ENCODE measurements around the gene RNF14. TPM values are rescaled to one million over a fixed set of nuclear protein-coding genes. Genes with fewer than 3 reads are reported as not detected.

Gene RNF14
- total and polyA plus RNA-seq, 9 of the 15 experiments (the other 6 are each of a cell fraction or from before 2014, with no cell fraction given) = 36.3 to 140 (median 75.1) TPM

DNA sequence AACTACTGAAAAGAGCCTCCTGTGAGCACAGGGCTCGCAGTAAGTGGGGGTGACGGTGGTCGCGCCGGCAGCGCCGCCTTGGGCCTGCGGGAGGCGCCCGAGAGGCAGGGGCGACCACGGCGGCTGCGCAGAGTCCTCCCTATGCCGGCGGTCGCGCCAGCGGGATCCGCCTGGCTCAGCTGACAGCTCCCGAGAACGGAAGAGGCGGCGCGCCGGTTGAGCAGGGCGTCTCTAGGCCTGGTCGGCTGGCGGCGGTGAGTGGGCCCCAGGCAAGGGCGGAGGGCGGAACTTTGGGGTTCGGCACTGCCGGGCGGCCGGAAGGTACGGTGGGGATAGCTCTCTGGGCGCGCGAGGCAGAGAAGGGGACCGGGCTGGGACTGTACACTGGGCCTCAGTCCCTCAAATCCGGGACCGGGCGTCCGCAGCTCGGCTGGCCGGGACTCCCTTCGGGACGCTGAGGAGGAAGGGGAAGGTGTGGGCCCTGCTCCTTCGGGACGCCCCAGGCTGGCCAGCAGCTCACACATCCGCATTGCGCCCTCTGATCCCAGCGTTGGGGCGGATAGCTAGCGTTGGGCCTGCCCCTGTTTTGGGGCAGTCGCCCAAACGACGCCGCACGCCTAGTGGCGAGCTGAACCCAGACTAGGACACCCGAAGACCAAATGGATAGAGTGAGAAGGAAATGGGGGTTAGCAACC is at the start of gene RNF14 (continued):
- TF ChIP-seq, protein P1, sequence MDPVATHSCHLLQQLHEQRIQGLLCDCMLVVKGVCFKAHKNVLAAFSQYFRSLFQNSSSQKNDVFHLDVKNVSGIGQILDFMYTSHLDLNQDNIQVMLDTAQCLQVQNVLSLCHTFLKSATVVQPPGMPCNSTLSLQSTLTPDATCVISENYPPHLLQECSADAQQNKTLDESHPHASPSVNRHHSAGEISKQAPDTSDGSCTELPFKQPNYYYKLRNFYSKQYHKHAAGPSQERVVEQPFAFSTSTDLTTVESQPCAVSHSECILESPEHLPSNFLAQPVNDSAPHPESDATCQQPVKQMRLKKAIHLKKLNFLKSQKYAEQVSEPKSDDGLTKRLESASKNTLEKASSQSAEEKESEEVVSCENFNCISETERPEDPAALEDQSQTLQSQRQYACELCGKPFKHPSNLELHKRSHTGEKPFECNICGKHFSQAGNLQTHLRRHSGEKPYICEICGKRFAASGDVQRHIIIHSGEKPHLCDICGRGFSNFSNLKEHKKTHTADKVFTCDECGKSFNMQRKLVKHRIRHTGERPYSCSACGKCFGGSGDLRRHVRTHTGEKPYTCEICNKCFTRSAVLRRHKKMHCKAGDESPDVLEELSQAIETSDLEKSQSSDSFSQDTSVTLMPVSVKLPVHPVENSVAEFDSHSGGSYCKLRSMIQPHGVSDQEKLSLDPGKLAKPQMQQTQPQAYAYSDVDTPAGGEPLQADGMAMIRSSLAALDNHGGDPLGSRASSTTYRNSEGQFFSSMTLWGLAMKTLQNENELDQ (CRISPR knock-in tag; IDR thresholded peaks at IDR 0.05; ENCODE audit: borderline replicate concordance) = peak; percentile 46; the same call in 1 of the 2 replicates
- TF ChIP-seq ZSCAN32 (CRISPR knock-in tag; IDR thresholded peaks at IDR 0.05) (peak; percentile 73), NBN (IDR thresholded peaks at IDR 0.05; ENCODE audit: low read depth) (no peak), CHD1 (IDR thresholded peaks at IDR 0.05; ENCODE audit: low read length) (peak; percentile 91), ZNF764 (CRISPR knock-in tag; IDR thresholded peaks at IDR 0.05; ENCODE audit: low read depth) (no peak), ARID1B (IDR thresholded peaks at IDR 0.05) (peak; percentile 58), FUS (optimal IDR thresholded peaks at IDR 0.05; ENCODE audit: low read depth, low read length) (peak; percentile 54), NFE2 (IDR thresholded peaks at IDR 0.05; ENCODE audit: low read depth) (no peak; the same call in 1 of the 2 replicates), DPF2 (IDR thresholded peaks at IDR 0.05) (no peak), HNRNPUL1 (IDR thresholded peaks at IDR 0.05; ENCODE audit: low read length) (no peak)
- TF ChIP-seq, protein P2, sequence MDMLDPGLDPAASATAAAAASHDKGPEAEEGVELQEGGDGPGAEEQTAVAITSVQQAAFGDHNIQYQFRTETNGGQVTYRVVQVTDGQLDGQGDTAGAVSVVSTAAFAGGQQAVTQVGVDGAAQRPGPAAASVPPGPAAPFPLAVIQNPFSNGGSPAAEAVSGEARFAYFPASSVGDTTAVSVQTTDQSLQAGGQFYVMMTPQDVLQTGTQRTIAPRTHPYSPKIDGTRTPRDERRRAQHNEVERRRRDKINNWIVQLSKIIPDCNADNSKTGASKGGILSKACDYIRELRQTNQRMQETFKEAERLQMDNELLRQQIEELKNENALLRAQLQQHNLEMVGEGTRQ (CRISPR knock-in tag; IDR thresholded peaks at IDR 0.05) = peak; percentile 55; the same call in 1 of the 2 replicates
- TF ChIP-seq, protein P3, sequence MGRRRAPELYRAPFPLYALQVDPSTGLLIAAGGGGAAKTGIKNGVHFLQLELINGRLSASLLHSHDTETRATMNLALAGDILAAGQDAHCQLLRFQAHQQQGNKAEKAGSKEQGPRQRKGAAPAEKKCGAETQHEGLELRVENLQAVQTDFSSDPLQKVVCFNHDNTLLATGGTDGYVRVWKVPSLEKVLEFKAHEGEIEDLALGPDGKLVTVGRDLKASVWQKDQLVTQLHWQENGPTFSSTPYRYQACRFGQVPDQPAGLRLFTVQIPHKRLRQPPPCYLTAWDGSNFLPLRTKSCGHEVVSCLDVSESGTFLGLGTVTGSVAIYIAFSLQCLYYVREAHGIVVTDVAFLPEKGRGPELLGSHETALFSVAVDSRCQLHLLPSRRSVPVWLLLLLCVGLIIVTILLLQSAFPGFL (CRISPR knock-in tag; IDR thresholded peaks at IDR 0.05) = no peak
- TF ChIP-seq, protein P4, sequence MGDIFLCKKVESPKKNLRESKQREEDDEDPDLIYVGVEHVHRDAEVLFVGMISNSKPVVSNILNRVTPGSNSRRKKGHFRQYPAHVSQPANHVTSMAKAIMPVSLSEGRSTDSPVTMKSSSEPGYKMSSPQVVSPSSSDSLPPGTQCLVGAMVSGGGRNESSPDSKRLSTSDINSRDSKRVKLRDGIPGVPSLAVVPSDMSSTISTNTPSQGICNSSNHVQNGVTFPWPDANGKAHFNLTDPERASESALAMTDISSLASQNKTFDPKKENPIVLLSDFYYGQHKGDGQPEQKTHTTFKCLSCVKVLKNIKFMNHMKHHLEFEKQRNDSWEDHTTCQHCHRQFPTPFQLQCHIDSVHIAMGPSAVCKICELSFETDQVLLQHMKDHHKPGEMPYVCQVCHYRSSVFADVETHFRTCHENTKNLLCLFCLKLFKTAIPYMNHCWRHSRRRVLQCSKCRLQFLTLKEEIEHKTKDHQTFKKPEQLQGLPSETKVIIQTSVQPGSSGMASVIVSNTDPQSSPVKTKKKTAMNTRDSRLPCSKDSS (IDR thresholded peaks at IDR 0.05; ENCODE audit: low read depth, partially characterized antibody) = no peak
- TF ChIP-seq, protein P5, sequence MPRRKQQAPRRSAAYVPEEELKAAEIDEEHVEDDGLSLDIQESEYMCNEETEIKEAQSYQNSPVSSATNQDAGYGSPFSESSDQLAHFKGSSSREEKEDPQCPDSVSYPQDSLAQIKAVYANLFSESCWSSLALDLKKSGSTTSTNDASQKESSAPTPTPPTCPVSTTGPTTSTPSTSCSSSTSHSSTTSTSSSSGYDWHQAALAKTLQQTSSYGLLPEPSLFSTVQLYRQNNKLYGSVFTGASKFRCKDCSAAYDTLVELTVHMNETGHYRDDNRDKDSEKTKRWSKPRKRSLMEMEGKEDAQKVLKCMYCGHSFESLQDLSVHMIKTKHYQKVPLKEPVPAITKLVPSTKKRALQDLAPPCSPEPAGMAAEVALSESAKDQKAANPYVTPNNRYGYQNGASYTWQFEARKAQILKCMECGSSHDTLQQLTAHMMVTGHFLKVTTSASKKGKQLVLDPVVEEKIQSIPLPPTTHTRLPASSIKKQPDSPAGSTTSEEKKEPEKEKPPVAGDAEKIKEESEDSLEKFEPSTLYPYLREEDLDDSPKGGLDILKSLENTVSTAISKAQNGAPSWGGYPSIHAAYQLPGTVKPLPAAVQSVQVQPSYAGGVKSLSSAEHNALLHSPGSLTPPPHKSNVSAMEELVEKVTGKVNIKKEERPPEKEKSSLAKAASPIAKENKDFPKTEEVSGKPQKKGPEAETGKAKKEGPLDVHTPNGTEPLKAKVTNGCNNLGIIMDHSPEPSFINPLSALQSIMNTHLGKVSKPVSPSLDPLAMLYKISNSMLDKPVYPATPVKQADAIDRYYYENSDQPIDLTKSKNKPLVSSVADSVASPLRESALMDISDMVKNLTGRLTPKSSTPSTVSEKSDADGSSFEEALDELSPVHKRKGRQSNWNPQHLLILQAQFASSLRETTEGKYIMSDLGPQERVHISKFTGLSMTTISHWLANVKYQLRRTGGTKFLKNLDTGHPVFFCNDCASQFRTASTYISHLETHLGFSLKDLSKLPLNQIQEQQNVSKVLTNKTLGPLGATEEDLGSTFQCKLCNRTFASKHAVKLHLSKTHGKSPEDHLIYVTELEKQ (CRISPR knock-in tag; IDR thresholded peaks at IDR 0.05) = no peak
- TF ChIP-seq, protein P6, sequence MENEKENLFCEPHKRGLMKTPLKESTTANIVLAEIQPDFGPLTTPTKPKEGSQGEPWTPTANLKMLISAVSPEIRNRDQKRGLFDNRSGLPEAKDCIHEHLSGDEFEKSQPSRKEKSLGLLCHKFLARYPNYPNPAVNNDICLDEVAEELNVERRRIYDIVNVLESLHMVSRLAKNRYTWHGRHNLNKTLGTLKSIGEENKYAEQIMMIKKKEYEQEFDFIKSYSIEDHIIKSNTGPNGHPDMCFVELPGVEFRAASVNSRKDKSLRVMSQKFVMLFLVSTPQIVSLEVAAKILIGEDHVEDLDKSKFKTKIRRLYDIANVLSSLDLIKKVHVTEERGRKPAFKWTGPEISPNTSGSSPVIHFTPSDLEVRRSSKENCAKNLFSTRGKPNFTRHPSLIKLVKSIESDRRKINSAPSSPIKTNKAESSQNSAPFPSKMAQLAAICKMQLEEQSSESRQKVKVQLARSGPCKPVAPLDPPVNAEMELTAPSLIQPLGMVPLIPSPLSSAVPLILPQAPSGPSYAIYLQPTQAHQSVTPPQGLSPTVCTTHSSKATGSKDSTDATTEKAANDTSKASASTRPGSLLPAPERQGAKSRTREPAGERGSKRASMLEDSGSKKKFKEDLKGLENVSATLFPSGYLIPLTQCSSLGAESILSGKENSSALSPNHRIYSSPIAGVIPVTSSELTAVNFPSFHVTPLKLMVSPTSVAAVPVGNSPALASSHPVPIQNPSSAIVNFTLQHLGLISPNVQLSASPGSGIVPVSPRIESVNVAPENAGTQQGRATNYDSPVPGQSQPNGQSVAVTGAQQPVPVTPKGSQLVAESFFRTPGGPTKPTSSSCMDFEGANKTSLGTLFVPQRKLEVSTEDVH (IDR thresholded peaks at IDR 0.05; ENCODE audit: low read depth, partially characterized antibody) = no peak

Data from K562 (cell line).